ENCODE measurements around the gene FPR1. TPM values are rescaled to one million over a fixed set of nuclear protein-coding genes. Genes with fewer than 3 reads are reported as not detected.

FPR1 gene
- total and polyA plus RNA-seq, 9 donors = 0.66 to 3.2 (median 1.9) TPM

DNA sequence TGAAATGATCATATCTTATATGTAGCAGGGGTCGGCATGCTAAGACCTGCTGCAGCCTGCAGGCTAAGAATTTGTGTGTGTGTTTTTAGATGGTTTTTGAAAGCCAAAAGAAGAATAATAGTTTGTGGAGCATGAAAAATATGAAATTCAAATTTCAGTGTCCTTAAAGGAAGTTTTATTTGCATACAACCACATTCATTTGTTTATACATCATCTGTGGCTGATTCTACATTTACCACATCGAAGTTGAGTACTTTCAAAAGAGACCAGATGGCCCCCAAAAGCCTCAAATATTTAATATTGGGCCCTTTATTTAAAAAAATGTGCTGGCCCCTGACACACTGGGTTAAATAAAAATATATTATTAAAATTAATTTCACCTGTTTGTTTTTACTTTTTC, 29.2 kb downstream of the FPR1 start:
- Histone ChIP-seq H3K4me1 (ENCODE audit: control insufficient read depth, insufficient read depth, low read length) (peaks cover 11% of the 10 kb centered on the region), H3K27me3 (ENCODE audit: control insufficient read depth, insufficient read depth, low read length) (peaks cover 74% of the 10 kb centered on the region), H3K27ac (ENCODE audit: low read length) (no peak overlapping the region), H3K9me3 (replicated peaks; ENCODE audit: control insufficient read depth, low read depth, low read length) (no peaks in the 10 kb centered on the region), H3K4me3 (ENCODE audit: low read length) (no peak overlapping the region), H3K36me3 (ENCODE audit: control insufficient read depth, insufficient read depth, low read length) (no peaks in the 10 kb centered on the region)
- no CpG with 5 or more reads among the region's 2 CpGs for WGBS (ENCODE audit: insufficient coverage)
- DNase-seq = no peak

GRCh38 chr19:51721905-51722304, 29.8 kb downstream of the FPR1 start:
- Histone ChIP-seq H3K27me3 (ENCODE audit: control insufficient read depth, insufficient read depth, low read length) (peaks cover 77% of the 10 kb centered on the region), H3K4me3 (ENCODE audit: low read length) (no peak overlapping the region), H3K9me3 (replicated peaks; ENCODE audit: control insufficient read depth, low read depth, low read length) (no peaks in the 10 kb centered on the region), H3K27ac (ENCODE audit: low read length) (no peak overlapping the region), H3K36me3 (ENCODE audit: control insufficient read depth, insufficient read depth, low read length) (no peaks in the 10 kb centered on the region), H3K4me1 (ENCODE audit: control insufficient read depth, insufficient read depth, low read length) (peaks cover 11% of the 10 kb centered on the region)
- 67% methylated on average over 1 of the region's 7 CpGs for WGBS (ENCODE audit: insufficient coverage)
- DNase-seq = no peak

- H3K36me3 ChIP-seq (ENCODE audit: control insufficient read depth, insufficient read depth, low read length) = no peaks in the 10 kb centered on the region
- DNase-seq = no peak
- peaks cover 6% of the 10 kb centered on the region for H3K4me1 ChIP-seq (ENCODE audit: control insufficient read depth, insufficient read depth, low read length)
- no peak overlapping the region for H3K27ac ChIP-seq (ENCODE audit: low read length)
- H3K9me3 ChIP-seq (replicated peaks; ENCODE audit: control insufficient read depth, low read depth, low read length) = no peaks in the 10 kb centered on the region
- H3K4me3 ChIP-seq (ENCODE audit: low read length) = no peak overlapping the region
- H3K27me3 ChIP-seq (ENCODE audit: control insufficient read depth, insufficient read depth, low read length) = peaks cover 70% of the 10 kb centered on the region
- WGBS (ENCODE audit: insufficient coverage) = 4% methylated on average over 69 of the region's 83 CpGs
Observed at GRCh38 chr19:51719251-51719988, 32.3 kb downstream of the FPR1 start.

DNA sequence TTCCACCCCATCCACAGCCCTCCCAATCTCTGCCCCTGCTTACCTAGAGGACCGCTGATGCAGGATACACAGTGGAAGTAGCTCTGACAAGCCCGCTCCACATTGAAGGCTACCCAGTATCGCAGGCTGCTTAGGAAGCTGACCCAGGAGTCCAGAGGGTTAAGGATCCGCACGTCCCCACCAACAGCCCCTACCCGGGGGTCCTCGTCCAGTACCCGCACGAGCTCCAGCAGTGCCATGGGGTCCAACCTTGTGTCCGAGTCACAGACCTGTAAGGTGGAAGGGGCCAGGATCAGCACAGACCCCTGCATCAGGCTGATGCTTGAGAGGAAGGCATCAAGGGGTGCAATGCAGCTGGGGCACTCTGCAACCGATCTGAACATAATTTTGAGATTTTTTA, 34.8 kb downstream of the FPR1 start:
- H3K4me3 ChIP-seq (ENCODE audit: low read length) = no peak overlapping the region
- H3K4me1 ChIP-seq (ENCODE audit: control insufficient read depth, insufficient read depth, low read length) = no peaks in the 10 kb centered on the region
- peaks cover 53% of the 10 kb centered on the region for H3K27me3 ChIP-seq (ENCODE audit: control insufficient read depth, insufficient read depth, low read length)
- H3K27ac ChIP-seq (ENCODE audit: low read length) = no peak overlapping the region
- WGBS (ENCODE audit: insufficient coverage) = 87% methylated on average over 9 of the region's 11 CpGs
- no peak for DNase-seq
- H3K36me3 ChIP-seq (ENCODE audit: control insufficient read depth, insufficient read depth, low read length) = no peaks in the 10 kb centered on the region
- no peaks in the 10 kb centered on the region for H3K9me3 ChIP-seq (replicated peaks; ENCODE audit: control insufficient read depth, low read depth, low read length)

DNA sequence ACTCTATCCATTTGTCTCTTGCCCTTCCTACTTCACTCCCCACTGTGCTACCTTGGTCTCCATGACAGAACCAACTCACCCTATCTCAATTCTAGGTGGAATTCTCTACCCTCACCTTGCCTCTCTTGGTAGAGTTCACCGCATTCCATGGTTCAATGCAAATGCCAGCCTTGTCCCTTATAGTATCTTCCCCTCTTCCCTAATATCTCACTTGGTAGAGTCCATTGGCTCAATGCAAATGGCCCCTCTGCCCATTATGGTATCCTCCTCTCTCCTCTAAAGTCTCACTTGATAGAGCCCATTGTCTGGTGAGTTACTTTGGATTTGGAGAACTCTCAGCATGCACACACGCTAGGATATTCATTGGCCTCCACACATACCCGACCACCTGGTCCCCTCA, 35.8 kb downstream of the FPR1 start:
- Histone ChIP-seq H3K27me3 (ENCODE audit: control insufficient read depth, insufficient read depth, low read length) (peaks cover 43% of the 10 kb centered on the region), H3K36me3 (ENCODE audit: control insufficient read depth, insufficient read depth, low read length) (no peaks in the 10 kb centered on the region), H3K27ac (ENCODE audit: low read length) (no peak overlapping the region), H3K4me1 (ENCODE audit: control insufficient read depth, insufficient read depth, low read length) (no peaks in the 10 kb centered on the region), H3K4me3 (ENCODE audit: low read length) (no peak overlapping the region), H3K9me3 (replicated peaks; ENCODE audit: control insufficient read depth, low read depth, low read length) (no peaks in the 10 kb centered on the region)
- 100% methylated on average over 1 of the region's 3 CpGs for WGBS (ENCODE audit: insufficient coverage)
- DNase-seq = no peak

DNA sequence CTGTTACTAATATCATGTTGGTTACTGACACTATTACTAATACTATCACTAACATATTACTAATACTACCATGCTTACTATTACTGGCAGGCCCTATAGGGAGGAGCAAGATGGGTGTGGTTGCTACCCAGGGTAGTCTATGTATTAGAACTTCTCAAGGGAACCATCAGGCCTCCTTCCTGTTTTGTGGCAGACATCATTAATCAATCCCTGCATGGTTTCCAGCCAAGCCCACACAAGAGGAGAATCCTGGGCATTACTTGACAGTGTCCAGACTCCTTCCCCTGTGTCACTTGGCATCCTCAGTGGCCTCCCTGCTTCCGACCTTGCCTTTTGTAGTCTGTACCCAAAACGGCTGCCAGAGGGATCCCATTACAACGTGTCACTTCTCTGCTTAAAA, 36.8 kb downstream of the FPR1 start:
- no peak for DNase-seq
- peaks cover 34% of the 10 kb centered on the region for H3K27me3 ChIP-seq (ENCODE audit: control insufficient read depth, insufficient read depth, low read length)
- H3K9me3 ChIP-seq (replicated peaks; ENCODE audit: control insufficient read depth, low read depth, low read length) = no peaks in the 10 kb centered on the region
- no peaks in the 10 kb centered on the region for H3K36me3 ChIP-seq (ENCODE audit: control insufficient read depth, insufficient read depth, low read length)
- no peaks in the 10 kb centered on the region for H3K4me1 ChIP-seq (ENCODE audit: control insufficient read depth, insufficient read depth, low read length)
- H3K4me3 ChIP-seq (ENCODE audit: low read length) = no peak overlapping the region
- no peak overlapping the region for H3K27ac ChIP-seq (ENCODE audit: low read length)
- 33% methylated on average over 3 of the region's 3 CpGs for WGBS (ENCODE audit: insufficient coverage)

DNA sequence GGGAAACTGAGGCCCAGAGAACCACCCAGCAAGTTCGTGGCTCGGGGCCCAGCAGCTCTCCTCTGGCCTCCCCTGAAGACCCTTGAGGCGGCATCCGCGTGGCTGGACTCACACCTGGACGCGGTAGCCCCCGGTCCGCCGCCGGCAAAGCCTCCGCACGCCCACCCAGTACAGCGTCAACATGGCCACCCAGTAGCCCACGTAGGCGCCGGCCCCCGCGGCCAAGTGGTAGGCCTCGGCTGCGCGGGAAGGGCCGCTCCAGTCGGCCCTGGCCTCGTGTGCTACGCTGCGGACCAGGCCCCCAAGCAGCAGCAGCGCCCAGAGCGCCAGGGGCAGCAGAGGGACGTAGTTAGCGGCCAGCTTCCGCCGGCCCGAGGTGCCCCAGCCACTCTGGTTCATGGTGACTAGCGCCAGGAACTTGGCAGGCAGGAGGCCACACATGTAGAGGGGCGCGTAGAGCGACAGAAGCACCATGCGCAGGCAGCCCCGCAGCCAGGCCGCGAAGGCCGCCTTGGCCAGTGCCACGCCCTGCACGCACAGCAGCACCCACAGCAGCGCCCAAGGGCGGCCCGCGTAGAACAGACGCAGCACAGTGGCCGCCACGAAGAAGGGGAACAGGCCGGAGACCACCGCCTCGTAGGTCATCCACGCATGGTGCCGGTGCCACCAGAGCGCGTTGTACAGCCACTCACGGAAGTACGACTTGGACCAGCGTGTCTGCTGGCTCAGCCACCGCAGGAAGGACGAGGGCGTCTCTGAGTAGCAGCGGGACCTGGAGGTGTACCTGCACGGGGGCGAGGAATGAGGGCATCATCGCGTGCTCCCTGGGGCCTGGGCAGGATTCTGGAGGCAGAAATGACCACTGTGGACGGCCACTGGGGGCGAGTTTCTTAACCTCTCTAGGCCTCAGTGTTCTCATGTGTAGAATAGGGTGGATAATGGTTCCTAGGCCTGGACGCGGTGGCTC, 38.1 kb downstream of the FPR1 start:
- H3K36me3 ChIP-seq (ENCODE audit: control insufficient read depth, insufficient read depth, low read length) = no peaks in the 10 kb centered on the region
- no peak for DNase-seq
- no peaks in the 10 kb centered on the region for H3K9me3 ChIP-seq (replicated peaks; ENCODE audit: control insufficient read depth, low read depth, low read length)
- whole genome bisulfite sequencing (ENCODE audit: insufficient coverage) = 87% methylated on average over 70 of the region's 74 CpGs
- no peak overlapping the region for H3K27ac ChIP-seq (ENCODE audit: low read length)
- H3K4me3 ChIP-seq (ENCODE audit: low read length) = no peak overlapping the region
- H3K27me3 ChIP-seq (ENCODE audit: control insufficient read depth, insufficient read depth, low read length) = peaks cover 23% of the 10 kb centered on the region
- H3K4me1 ChIP-seq (ENCODE audit: control insufficient read depth, insufficient read depth, low read length) = no peaks in the 10 kb centered on the region

DNA sequence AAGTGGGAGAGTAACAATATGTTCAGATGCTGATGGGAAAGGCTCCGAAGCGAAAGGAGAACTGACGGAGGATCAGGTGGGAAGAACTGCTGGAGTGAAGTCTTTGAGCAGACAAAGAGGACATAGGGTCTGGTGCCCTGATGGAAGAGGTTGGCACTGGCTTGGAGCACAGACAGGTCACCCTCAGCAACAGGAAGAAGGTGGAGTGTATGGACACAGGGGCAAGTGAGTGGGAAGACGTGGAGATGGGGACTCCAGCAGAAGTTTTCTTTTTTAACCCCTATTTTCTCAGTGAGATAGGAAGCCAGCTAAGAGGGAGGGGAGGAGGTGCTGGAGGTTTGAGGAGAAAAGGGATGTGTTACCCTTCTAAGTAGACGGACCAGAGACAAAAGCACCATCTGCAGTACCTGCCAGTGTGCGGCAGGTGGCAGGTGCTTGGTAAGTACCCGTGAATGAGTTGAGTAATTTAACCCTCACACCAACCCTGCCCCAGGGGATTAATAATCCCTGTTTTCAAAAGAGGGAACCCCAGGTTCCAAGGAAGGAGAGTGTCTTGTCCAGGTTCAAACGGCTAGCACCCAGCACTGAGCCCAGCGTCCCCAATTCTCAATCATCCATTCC, 39.1 kb downstream of the FPR1 start:
- H3K9me3 ChIP-seq (replicated peaks; ENCODE audit: control insufficient read depth, low read depth, low read length) = no peaks in the 10 kb centered on the region
- peaks cover 5% of the 10 kb centered on the region for H3K36me3 ChIP-seq (ENCODE audit: control insufficient read depth, insufficient read depth, low read length)
- no peak for DNase-seq
- H3K27ac ChIP-seq (ENCODE audit: low read length) = no peak overlapping the region
- no peaks in the 10 kb centered on the region for H3K4me1 ChIP-seq (ENCODE audit: control insufficient read depth, insufficient read depth, low read length)
- H3K27me3 ChIP-seq (ENCODE audit: control insufficient read depth, insufficient read depth, low read length) = peaks cover 14% of the 10 kb centered on the region
- H3K4me3 ChIP-seq (ENCODE audit: low read length) = no peak overlapping the region
- WGBS (ENCODE audit: insufficient coverage) = 91% methylated on average over 3 of the region's 9 CpGs

GRCh38 chr19:51711702-51712101, 40.0 kb downstream of the FPR1 start:
- Histone ChIP-seq H3K4me1 (ENCODE audit: control insufficient read depth, insufficient read depth, low read length) (no peaks in the 10 kb centered on the region), H3K27me3 (ENCODE audit: control insufficient read depth, insufficient read depth, low read length) (peaks cover 8% of the 10 kb centered on the region), H3K36me3 (ENCODE audit: control insufficient read depth, insufficient read depth, low read length) (peaks cover 12% of the 10 kb centered on the region), H3K9me3 (replicated peaks; ENCODE audit: control insufficient read depth, low read depth, low read length) (no peaks in the 10 kb centered on the region), H3K27ac (ENCODE audit: low read length) (no peak overlapping the region), H3K4me3 (ENCODE audit: low read length) (no peak overlapping the region)
- no CpG with 5 or more reads among the region's 1 CpG for WGBS (ENCODE audit: insufficient coverage)
- no peak for DNase-seq

DNA sequence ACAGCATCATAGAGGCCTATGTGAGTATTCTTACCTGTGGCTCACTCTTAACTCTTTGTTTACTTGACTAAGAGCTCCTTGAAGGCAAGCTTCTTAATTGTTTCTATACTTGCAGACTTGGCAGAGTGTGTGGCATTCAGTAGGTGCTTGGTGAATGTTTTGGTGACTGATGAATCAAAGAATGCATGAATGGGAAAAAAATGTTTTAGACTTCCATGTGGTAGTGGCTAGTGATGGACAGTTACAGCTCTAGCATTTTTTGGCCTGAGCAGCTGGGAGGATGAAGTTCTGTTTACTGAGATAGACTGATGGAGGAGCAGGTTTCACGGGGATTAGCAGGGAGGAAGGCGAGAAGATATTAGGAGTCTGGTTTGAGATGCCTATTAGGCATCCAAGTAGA, 41.5 kb downstream of the FPR1 start:
- Histone ChIP-seq H3K27ac (ENCODE audit: low read length) (no peak overlapping the region), H3K9me3 (replicated peaks; ENCODE audit: control insufficient read depth, low read depth, low read length) (no peaks in the 10 kb centered on the region), H3K36me3 (ENCODE audit: control insufficient read depth, insufficient read depth, low read length) (peaks cover 25% of the 10 kb centered on the region), H3K27me3 (ENCODE audit: control insufficient read depth, insufficient read depth, low read length) (peaks cover 3% of the 10 kb centered on the region), H3K4me3 (ENCODE audit: low read length) (no peak overlapping the region), H3K4me1 (ENCODE audit: control insufficient read depth, insufficient read depth, low read length) (no peaks in the 10 kb centered on the region)
- DNase-seq = no peak
- WGBS (ENCODE audit: insufficient coverage) = 64% methylated on average over 2 of the region's 2 CpGs
